Kidney (tissue), 14 donors: Measurements from ENCODE around the gene LITAF. TPM values are rescaled to one million over a fixed set of nuclear protein-coding genes. Genes with fewer than 3 reads are reported as not detected.
"Not testable (repeated sequence)": the region's sequence is repeated elsewhere in the genome, so short reads cannot be mapped to it uniquely, and the experiment has no call there.

ENCODE experiments used
- DNase-seq, 5 donors: peaks; one replicate each; pipeline ENCODE4 v3.0.0-alpha.2; 2013 to 2020
- FAIRE-seq: peaks from 2 replicates; lab custom pipeline; 2012; peaks lifted over from hg19 to GRCh38; lab: Jason Lieb, UNC
- H3K27ac ChIP-seq, 2 donors: one replicate each; pipeline ENCODE4 v1.7.0; 2013; ENCODE audit warnings: low read depth in 2 of 2, low read length in 2 of 2, inconsistent platforms in 1 of 2
- H3K27me3 ChIP-seq: one replicate; pipeline ENCODE4 v1.7.1; 2013; ENCODE audit warnings: low read length, inconsistent platforms; ENCODE audit not compliant: control insufficient read depth, insufficient read depth
- H3K36me3 ChIP-seq, 3 donors: one replicate each; pipeline versions ENCODE4 v1.7.0 to v1.7.1; 2013; ENCODE audit warnings: low read length in 3 of 3, control low read depth in 1 of 3, inconsistent platforms in 1 of 3; ENCODE audit not compliant: insufficient read depth in 3 of 3, control insufficient read depth in 2 of 3
- H3K4me1 ChIP-seq, 3 donors: one replicate each; pipeline versions ENCODE4 v1.7.0 to v1.7.1; 2013; ENCODE audit warnings: low read length in 3 of 3, inconsistent platforms in 1 of 3, low read depth in 1 of 3; ENCODE audit not compliant: control insufficient read depth in 2 of 3, insufficient read depth in 2 of 3
- H3K4me3 ChIP-seq, 3 donors: one replicate each; pipeline versions ENCODE4 v1.7.0 to v1.8.1; 2013; ENCODE audit warnings: low read length in 3 of 3, control low read depth in 1 of 3, inconsistent platforms in 1 of 3
- H3K9ac ChIP-seq, 3 donors: one replicate each; pipeline versions ENCODE4 v1.7.0 to v1.7.1; 2013; ENCODE audit warnings: low read length in 3 of 3, control low read depth in 1 of 3, inconsistent platforms in 1 of 3
- H3K9me3 ChIP-seq, 3 donors: one replicate each; pipeline versions ENCODE4 v1.7.0 to v1.7.1; 2013; ENCODE audit warnings: low read length in 3 of 3, control low read depth in 1 of 3, inconsistent platforms in 1 of 3; ENCODE audit not compliant: control insufficient read depth in 2 of 3, insufficient read depth in 1 of 3
- CTCF ChIP-seq: IDR thresholded peaks from 3 replicates; pipeline ENCODE4 v1.5.1; 2012; ENCODE audit warnings: mild to moderate bottlenecking, moderate library complexity, borderline replicate concordance; ENCODE audit not compliant: insufficient read depth; ENCODE audit errors: extremely low read depth
- intact Hi-C: fragments of 100-400 bp; cut with DNase I; formaldehyde crosslinking; loops from one replicate; pipeline ENCODE4 v1.11.1; 2022
- polyA plus RNA-seq: library from polyadenylated mRNA; stranded (reverse); fragments of 350-450 nt; fragmentation: Illumina TruSeq; extraction: RNeasy Lipid Tissue Mini Kit (QIAGEN cat#74804); gene quantifications from one replicate; pipeline ENCODE4 v1.2.3, GENCODE V29; 2014; ENCODE audit warnings: low read depth, low replicate concordance; ENCODE audit not compliant: insufficient read depth
- total RNA-seq: library from RNA; stranded (reverse); fragmentation: NEBNext Ultra II Directional; extraction: Animal tissue kit (Norgen Biotek cat#: 25700); gene quantifications from one replicate; pipeline ENCODE4 v1.2.1, GENCODE V29; 2021
- donor health status: control.
- donor health status: control.
- donor health status: control.
- donor health status: control.
- donor health status: control.
- donor health status: DM: yes; HTN: yes; CAD: no.
- donor health status: Normal renal cell carcinoma (clear cell type).

LITAF gene
- total and polyA plus RNA-seq, 2 donors from 2014 or later: 121 to 171 TPM

GRCh38 chr16:11560701-11561453 lies 25.8 kb downstream of the LITAF start:
- H3K27me3 ChIP-seq: no peaks in the 10 kb centered on the region
- DNase-seq (peak; percentile 52 to 89 (median 63)), FAIRE-seq (no peak)
- peaks cover 3 to 23% (median 13%) of the 10 kb centered on the region in 3 donors for H3K4me1 ChIP-seq
- peaks cover 0 to 4% (median 0%) of the 10 kb centered on the region in 3 donors for H3K9me3 ChIP-seq
- H3K4me3 ChIP-seq: no peak overlapping the region
- H3K27ac ChIP-seq: peak overlapping the region; percentile 82 to 90
- no peak for TF ChIP-seq CTCF
- peaks cover 7% of the 10 kb centered on the region in 3 donors for H3K36me3 ChIP-seq
- intact Hi-C loops: no loop called here
- H3K9ac ChIP-seq: peak overlapping the region in 1 of 3 donors; percentile 7

- Histone ChIP-seq H3K27ac (peak overlapping the region; percentile 45 to 73), H3K36me3 (peaks cover 8 to 21% (median 12%) of the 10 kb centered on the region in 3 donors), H3K4me1 (peaks cover 3 to 17% (median 13%) of the 10 kb centered on the region in 3 donors)
- H3K9me3 ChIP-seq, FAIRE-seq, intact Hi-C loops, H3K4me3 ChIP-seq, H3K27me3 ChIP-seq, H3K9ac ChIP-seq: not testable (repeated sequence)
- peak in 1 of 5 donors; percentile 9 for DNase-seq
These were observed 28.4 kb downstream of the LITAF start for GRCh38 chr16:11558308-11558823.

GRCh38 chr16:11557801-11558200 lies 28.9 kb downstream of the LITAF start:
- Histone ChIP-seq H3K9ac (no peak overlapping the region), H3K9me3 (peaks cover 0 to 6% (median 0%) of the 10 kb centered on the region in 3 donors), H3K4me3 (no peak overlapping the region), H3K27me3 (no peaks in the 10 kb centered on the region), H3K4me1 (peaks cover 3 to 17% (median 13%) of the 10 kb centered on the region in 3 donors), H3K36me3 (peaks cover 8 to 24% (median 15%) of the 10 kb centered on the region in 3 donors), H3K27ac (peak overlapping the region; percentile 45 to 73)
- DNase-seq: peak in 1 of 5 donors; percentile 48
- FAIRE-seq: no peak
- intact Hi-C loops: no loop called here
- TF ChIP-seq CTCF: no peak
